Natural killer cell (primary cell): ENCODE measurements around the gene ZNF579. TPM values are rescaled to one million over a fixed set of nuclear protein-coding genes. Genes with fewer than 3 reads are reported as not detected.

Experiments
- ATAC-seq, 3 donors: fragments of 150-1000 bp in 2 of 3; fragments of 200-7000 bp in 1 of 3; cut with Tn5 transposase; 1 replicate in 1 of 3; 2 replicates in 2 of 3; pipeline ENCODE4 v1.10.0; 2021; ENCODE audit warnings: mild to moderate bottlenecking in 2 of 3, moderate library complexity in 2 of 3
- DNase-seq, 2 donors: peaks; one replicate each; pipeline versions ENCODE4 v3.0.0 to v3.0.0-alpha.2; 2013 to 2021; ENCODE audit warnings: mixed read lengths in 1 of 2
- H3K27ac ChIP-seq: one replicate; pipeline ENCODE4 v1.5.1; 2013; ENCODE audit warnings: mild to moderate bottlenecking, low read length
- H3K27me3 ChIP-seq: one replicate; pipeline ENCODE4 v1.6.1; 2013; ENCODE audit warnings: low read length; ENCODE audit not compliant: control insufficient read depth, insufficient read depth
- H3K36me3 ChIP-seq: one replicate; pipeline ENCODE4 v1.6.1; 2013; ENCODE audit warnings: low read length; ENCODE audit not compliant: control insufficient read depth, insufficient read depth
- H3K4me1 ChIP-seq: one replicate; pipeline ENCODE4 v1.6.1; 2013; ENCODE audit warnings: low read length; ENCODE audit not compliant: control insufficient read depth, insufficient read depth
- H3K4me3 ChIP-seq: one replicate; pipeline ENCODE4 v1.5.1; 2013; ENCODE audit warnings: low read length
- H3K9me3 ChIP-seq: one replicate; pipeline ENCODE4 v1.6.1; 2013; ENCODE audit warnings: low read length; ENCODE audit not compliant: control insufficient read depth, insufficient read depth
- H3K27ac Mint-ChIP-seq, 2 donors: one replicate each; pipeline ENCODE4 v1.8.0; 2022; ENCODE audit warnings: mild to moderate bottlenecking in 2 of 2, mixed read lengths in 2 of 2, moderate library complexity in 1 of 2
- H3K27me3 Mint-ChIP-seq, 2 donors: one replicate each; pipeline ENCODE4 v1.8.0; 2022; ENCODE audit warnings: low read depth in 2 of 2, mixed read lengths in 2 of 2
- H3K36me3 Mint-ChIP-seq: one replicate; pipeline ENCODE4 v1.8.0; 2022; ENCODE audit warnings: mixed read lengths
- H3K4me1 Mint-ChIP-seq, 2 donors: one replicate each; pipeline ENCODE4 v1.8.0; 2022; ENCODE audit warnings: mixed read lengths in 2 of 2
- H3K4me3 Mint-ChIP-seq: one replicate; pipeline ENCODE4 v1.8.0; 2022; ENCODE audit warnings: mild to moderate bottlenecking, moderate library complexity, mixed read lengths
- H3K9me3 Mint-ChIP-seq, 2 donors: one replicate each; pipeline ENCODE4 v1.8.0; 2022; ENCODE audit warnings: mixed read lengths in 2 of 2
- CTCF ChIP-seq: fragments of 200-600 bp; IDR thresholded peaks from one replicate; pipeline ENCODE4 v1.8.0; 2022; ENCODE audit warnings: antibody characterized with exemption
- WGBS: methylation state at CpG from one replicate; pipeline ENCODE4 v1.1.7; 2013; ENCODE audit warnings: missing lambda C conversion rate; ENCODE audit not compliant: insufficient coverage; 5-methylcytosine and 5-hydroxymethylcytosine counted together
- intact Hi-C: fragments of 100-400 bp; cut with micrococcal nuclease; formaldehyde crosslinking; loops from one replicate; pipeline ENCODE4 v1.14.2; 2022
- total RNA-seq, 4 donors: library from RNA; stranded (reverse); fragments of 120-200 nt in 1 of 4; gene quantifications; one replicate each; pipeline versions ENCODE4 v1.2.3 to v1.2.4, GENCODE V29; 2013 to 2022

ZNF579 gene
- total RNA-seq, 3 donors from 2014 or later (not counting 1 experiment from before 2014, with no cell fraction given) = 8.3 to 11.2 (median 9.5) TPM

DNA sequence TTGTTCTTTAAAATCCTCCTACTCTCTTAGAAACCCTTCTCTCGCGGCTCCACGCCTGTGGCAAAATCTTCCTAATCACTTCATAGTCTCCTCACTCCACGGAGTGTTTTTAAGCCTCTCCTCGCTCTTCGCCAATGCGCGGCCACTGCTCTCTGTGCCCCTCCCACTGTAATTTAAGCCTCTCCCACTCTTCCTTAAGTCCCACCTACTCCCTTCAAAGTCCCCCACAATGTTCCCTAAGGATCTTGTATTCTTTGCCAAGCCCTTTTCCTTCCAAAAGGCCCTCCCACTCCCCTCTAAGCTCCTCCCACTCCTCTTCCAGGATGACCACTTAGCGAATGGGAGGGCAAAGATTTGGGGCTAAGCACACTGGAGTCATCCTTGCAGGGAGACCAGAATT is 17.4 kb upstream of the ZNF579 start:
- H3K4me1 ChIP-seq = peaks cover 17% of the 10 kb centered on the region
- Mint-ChIP-seq H3K36me3 (no peaks in the 10 kb centered on the region), H3K4me1 (peaks cover 12 to 28% of the 10 kb centered on the region in 2 donors), H3K9me3 (no peaks in the 10 kb centered on the region), H3K4me3 (no peak overlapping the region), H3K27ac (peak overlapping the region; percentile 96 to 99), H3K27me3 (no peaks in the 10 kb centered on the region)
- TF ChIP-seq CTCF = no peak
- H3K9me3 ChIP-seq = no peaks in the 10 kb centered on the region
- intact Hi-C loops = no loop called here
- no peaks in the 10 kb centered on the region for H3K27me3 ChIP-seq
- H3K4me3 ChIP-seq = no peak overlapping the region
- no peak for DNase-seq
- 97% methylated on average over 9 of the region's 9 CpGs for WGBS
- ATAC-seq = no peak
- peaks cover 5% of the 10 kb centered on the region for H3K36me3 ChIP-seq
- H3K27ac ChIP-seq = no peak overlapping the region

GRCh38 chr19:55597501-55597921 is 16.9 kb upstream of the ZNF579 start:
- H3K36me3 ChIP-seq = peaks cover 5% of the 10 kb centered on the region

GRCh38 chr19:55596304-55596703 is 15.7 kb upstream of the ZNF579 start:
- H3K27me3 Mint-ChIP-seq = no peaks in the 10 kb centered on the region
- 95% methylated on average over 3 of the region's 3 CpGs for WGBS
- peak overlapping the region in 1 of 2 donors; percentile 35 for H3K27ac Mint-ChIP-seq
- H3K36me3 ChIP-seq = peaks cover 5% of the 10 kb centered on the region
- intact Hi-C loops = no loop called here
- no peaks in the 10 kb centered on the region for H3K27me3 ChIP-seq
- peaks cover 16% of the 10 kb centered on the region for H3K4me1 ChIP-seq
- H3K4me3 ChIP-seq = no peak overlapping the region
- no peak for TF ChIP-seq CTCF
- H3K27ac ChIP-seq = no peak overlapping the region
- ATAC-seq (no peak), DNase-seq (no peak)
- no peaks in the 10 kb centered on the region for H3K9me3 ChIP-seq
- no peaks in the 10 kb centered on the region for H3K9me3 Mint-ChIP-seq
- no peaks in the 10 kb centered on the region for H3K36me3 Mint-ChIP-seq
- H3K4me1 Mint-ChIP-seq = peaks cover 11 to 19% of the 10 kb centered on the region in 2 donors
- no peak overlapping the region for H3K4me3 Mint-ChIP-seq

More at GRCh38 chr19:55597501-55597921, 16.9 kb upstream of the ZNF579 start:
- Histone ChIP-seq H3K4me3 (no peak overlapping the region), H3K4me1 (peaks cover 17% of the 10 kb centered on the region), H3K27me3 (no peaks in the 10 kb centered on the region), H3K27ac (no peak overlapping the region), H3K9me3 (no peaks in the 10 kb centered on the region)
- no peaks in the 10 kb centered on the region for H3K9me3 Mint-ChIP-seq
- peaks cover 12 to 28% of the 10 kb centered on the region in 2 donors for H3K4me1 Mint-ChIP-seq
- no peak overlapping the region for H3K4me3 Mint-ChIP-seq
- TF ChIP-seq CTCF = no peak
- peak overlapping the region in 1 of 2 donors; percentile 99 for H3K27ac Mint-ChIP-seq
- ATAC-seq (no peak), DNase-seq (no peak)
- 97% methylated on average over 26 of the region's 30 CpGs for WGBS
- H3K36me3 Mint-ChIP-seq = no peaks in the 10 kb centered on the region
- intact Hi-C loops = no loop called here
- no peaks in the 10 kb centered on the region for H3K27me3 Mint-ChIP-seq

DNA sequence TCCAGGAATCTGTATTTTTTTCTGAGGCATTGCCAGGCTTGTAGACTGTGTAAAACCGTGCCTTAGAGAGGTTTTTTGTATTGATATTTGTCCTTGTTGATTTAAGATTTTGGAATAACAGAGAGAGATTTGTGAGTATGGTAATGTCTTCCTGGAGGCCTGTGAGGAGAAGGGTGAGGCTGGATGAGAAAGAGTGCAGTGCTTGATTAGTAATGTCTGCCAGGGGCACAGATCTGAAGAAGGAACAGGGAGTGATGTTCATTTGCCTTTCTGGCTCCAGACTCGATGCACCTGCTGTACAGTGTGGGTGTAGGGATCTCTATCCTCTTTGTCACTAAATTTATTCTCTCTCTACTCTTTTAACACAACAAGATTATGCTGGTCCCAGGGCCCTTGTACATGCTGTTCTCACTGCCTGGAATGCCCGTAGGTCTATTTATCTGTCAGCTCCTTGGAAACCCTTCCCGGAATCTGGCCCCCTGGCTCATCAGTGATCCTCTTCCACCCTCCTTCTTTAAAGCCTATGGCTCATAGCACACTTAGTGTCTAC is 14.4 kb upstream of the ZNF579 start:
- Mint-ChIP-seq H3K27me3 (peaks cover 0 to 3% of the 10 kb centered on the region in 2 donors), H3K36me3 (no peaks in the 10 kb centered on the region), H3K9me3 (no peaks in the 10 kb centered on the region), H3K4me1 (peaks cover 7 to 12% of the 10 kb centered on the region in 2 donors), H3K4me3 (no peak overlapping the region), H3K27ac (no peak overlapping the region)
- no peak for TF ChIP-seq CTCF
- H3K9me3 ChIP-seq = no peaks in the 10 kb centered on the region
- ATAC-seq (no peak), DNase-seq (no peak)
- H3K4me3 ChIP-seq = no peak overlapping the region
- intact Hi-C loops = no loop called here
- no peaks in the 10 kb centered on the region for H3K27me3 ChIP-seq
- peaks cover 7% of the 10 kb centered on the region for H3K4me1 ChIP-seq
- H3K27ac ChIP-seq = no peak overlapping the region
- peaks cover 5% of the 10 kb centered on the region for H3K36me3 ChIP-seq
- over 99% methylated on average over 3 of the region's 4 CpGs for WGBS
